ENCODE measurements around the gene CCDC24. TPM values are rescaled to one million over a fixed set of nuclear protein-coding genes. Genes with fewer than 3 reads are reported as not detected.

CCDC24 gene
- total and polyA plus RNA-seq, 9 of the 15 experiments (the other 6 are each of a cell fraction or from before 2014, with no cell fraction given), result 0.31 to 4.5 (median 1.5) TPM

- TF ChIP-seq RBBP5 (IDR thresholded peaks at IDR 0.05; ENCODE audit: borderline replicate concordance, insufficient read depth, low read length, poor library complexity, severe bottlenecking), result no peak
- no peak for TF ChIP-seq ZNF143 (CRISPR knock-in tag; IDR thresholded peaks at IDR 0.05)
- no peak for TF ChIP-seq ZKSCAN8 (CRISPR knock-in tag; IDR thresholded peaks at IDR 0.05)
- no peak for TF ChIP-seq CBX1 (IDR thresholded peaks at IDR 0.05; ENCODE audit: low read depth)
- TF ChIP-seq NCOR1 (IDR thresholded peaks at IDR 0.05), result no peak
- TF ChIP-seq MBD2 (IDR thresholded peaks at IDR 0.05; ENCODE audit: borderline replicate concordance, low read depth), result 0 out of 2 replicates have a peak, but pooled peaks have one; percentile 9
Observed at GRCh38 chr1:43990271-43991199, 864 bp upstream of the CCDC24 start (continued).

- H3K27ac ChIP-seq (ENCODE audit: extremely low read depth, low read depth, low read length), result peak overlapping the region; percentile 51
- BruUV-seq (replicated peaks), result no TSS peak
- ATAC-seq, result no peak; the same call in 2 of the 3 replicates
- H3K36me3 ChIP-seq (ENCODE audit: control insufficient read depth, insufficient read depth, low read length), result peaks cover 14% of the 10 kb centered on the region; the same call in 2 of the 3 replicates
- H3K9me1 ChIP-seq (ENCODE audit: control insufficient read depth, insufficient read depth, low read length), result no peaks in the 10 kb centered on the region
- peak overlapping the region; percentile 65 to 95 for H3K9ac ChIP-seq (ENCODE audit: insufficient read depth in 1 of 2, low read depth in 2 of 2, low read length in 2 of 2)
- H3K4me1 ChIP-seq (replicated peaks in 1 of 2; ENCODE audit: control insufficient read depth in 2 of 2, insufficient read depth in 2 of 2, low read length in 2 of 2), result peaks cover 15 to 41% of the 10 kb centered on the region in 2 experiments; a peak in 4 of 5 replicates
- H3K4me2 ChIP-seq (ENCODE audit: insufficient read depth, low read length), result peak overlapping the region; percentile 81
- CTCF ChIA-PET (ENCODE audit: low intra/inter-chr PET ratio), result interaction anchor here (0.7 to 0.8 kb wide), 2 partner anchors 202 to 763 kb away, joined by 4 to 5 read pairs; no protein-coding TSS in a partner anchor
- no peaks in the 10 kb centered on the region for H3K9me3 ChIP-seq (replicated peaks; ENCODE audit: control insufficient read depth, insufficient read depth, low read depth, low read length)
- FAIRE-seq, result peak; percentile 68
- DNase-seq (ENCODE audit: extremely low read depth in 1 of 4, low spot score in 3 of 4), result peak in 1 of 4 experiments; percentile 35
- H2AFZ ChIP-seq (ENCODE audit: low read depth, low read length), result peak overlapping the region; percentile 96
- 2% methylated on average over 10 of the region's 10 CpGs for WGBS (ENCODE audit: insufficient coverage, low coverage, missing lambda C conversion rate)
- peak overlapping the region; percentile 74 for H3K4me3 ChIP-seq
- intact Hi-C loops (cut with micrococcal nuclease) (loop anchor here (2.0 to 10.0 kb wide), 3 partner anchors 16 to 304 kb away; partner anchors contain the start of gene ATP6V0B), in situ Hi-C loops (cut with MboI) (no loop called here)
- H3K27me3 ChIP-seq (ENCODE audit: control insufficient read depth in 2 of 2, insufficient read depth in 2 of 2, low read length in 2 of 2), result no peaks in the 10 kb centered on the region
- no peaks in the 10 kb centered on the region for H4K20me1 ChIP-seq (replicated peaks; ENCODE audit: control insufficient read depth, insufficient read depth, low read length)
- no peaks in the 10 kb centered on the region for H3K79me2 ChIP-seq (ENCODE audit: control insufficient read depth, insufficient read depth, low read length)
- POLR2A ChIA-PET, result interaction anchor here (1.3 kb wide), 1 partner anchor 14 kb away, joined by 4 read pairs; no protein-coding TSS in a partner anchor
- no peak for TF ChIP-seq BRD4 (IDR thresholded peaks at IDR 0.05)
- no peak for TF ChIP-seq PBX2 (CRISPR knock-in tag; IDR thresholded peaks at IDR 0.05; ENCODE audit: low read depth)
- no peak for TF ChIP-seq PBX2 (tag; conservative IDR thresholded peaks at IDR 0.05; ENCODE audit: low read depth)
- no peak for TF ChIP-seq MAFK (IDR thresholded peaks at IDR 0.05; ENCODE audit: low read length)
- no peak for TF ChIP-seq SMARCE1 (IDR thresholded peaks at IDR 0.05)
- 0 out of 2 replicates have a peak, but pooled peaks have one; percentile 18 for TF ChIP-seq DIDO1 (tag; IDR thresholded peaks at IDR 0.05; ENCODE audit: low read depth)
- TF ChIP-seq, protein P1, sequence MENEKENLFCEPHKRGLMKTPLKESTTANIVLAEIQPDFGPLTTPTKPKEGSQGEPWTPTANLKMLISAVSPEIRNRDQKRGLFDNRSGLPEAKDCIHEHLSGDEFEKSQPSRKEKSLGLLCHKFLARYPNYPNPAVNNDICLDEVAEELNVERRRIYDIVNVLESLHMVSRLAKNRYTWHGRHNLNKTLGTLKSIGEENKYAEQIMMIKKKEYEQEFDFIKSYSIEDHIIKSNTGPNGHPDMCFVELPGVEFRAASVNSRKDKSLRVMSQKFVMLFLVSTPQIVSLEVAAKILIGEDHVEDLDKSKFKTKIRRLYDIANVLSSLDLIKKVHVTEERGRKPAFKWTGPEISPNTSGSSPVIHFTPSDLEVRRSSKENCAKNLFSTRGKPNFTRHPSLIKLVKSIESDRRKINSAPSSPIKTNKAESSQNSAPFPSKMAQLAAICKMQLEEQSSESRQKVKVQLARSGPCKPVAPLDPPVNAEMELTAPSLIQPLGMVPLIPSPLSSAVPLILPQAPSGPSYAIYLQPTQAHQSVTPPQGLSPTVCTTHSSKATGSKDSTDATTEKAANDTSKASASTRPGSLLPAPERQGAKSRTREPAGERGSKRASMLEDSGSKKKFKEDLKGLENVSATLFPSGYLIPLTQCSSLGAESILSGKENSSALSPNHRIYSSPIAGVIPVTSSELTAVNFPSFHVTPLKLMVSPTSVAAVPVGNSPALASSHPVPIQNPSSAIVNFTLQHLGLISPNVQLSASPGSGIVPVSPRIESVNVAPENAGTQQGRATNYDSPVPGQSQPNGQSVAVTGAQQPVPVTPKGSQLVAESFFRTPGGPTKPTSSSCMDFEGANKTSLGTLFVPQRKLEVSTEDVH (IDR thresholded peaks at IDR 0.05; ENCODE audit: low read depth, partially characterized antibody), result peak; percentile 47
- no peak for TF ChIP-seq RAD21 (CRISPR knock-in tag; conservative IDR thresholded peaks at IDR 0.05 in 1 of 2, IDR thresholded peaks at IDR 0.05 in 1 of 2)
- peak; percentile 65 for TF ChIP-seq KDM5B (IDR thresholded peaks at IDR 0.05; ENCODE audit: insufficient replicate concordance, low read depth, low read length)
Observed at GRCh38 chr1:43991200-43991475, 261 bp upstream of the CCDC24 start.
